Calu3 (cell line): ENCODE measurements around the gene RALGPS2. TPM values are rescaled to one million over a fixed set of nuclear protein-coding genes. Genes with fewer than 3 reads are reported as not detected.
A peak's percentile ranks its signal among the peaks of the same experiment; 100 is the strongest.

Experiments used
- BruUV-seq: library from RNA; stranded (reverse); fragments of 400-500 nt; replicated peaks from 2 replicates; lab custom pipeline; 2021; lab: Mats Ljungman, UMichigan
- CTCF ChIA-PET: fragments of 300-600 bp; sonication (Branson Sonifier 250); formaldehyde crosslinking; loops from one replicate; lab custom pipeline; 2022; ENCODE audit warnings: antibody characterized with exemption; lab: Charles Lee
- DNase-seq: peaks from one replicate; pipeline ENCODE4 v3.0.0; 2022
- H3K27ac Mint-ChIP-seq: one replicate; pipeline ENCODE4 v1.8.0; 2022; ENCODE audit warnings: mixed read lengths; ENCODE audit not compliant: unreplicated experiment
- H3K27me3 Mint-ChIP-seq: one replicate; pipeline ENCODE4 v1.8.0; 2022; ENCODE audit warnings: mixed read lengths; ENCODE audit not compliant: unreplicated experiment
- H3K36me3 Mint-ChIP-seq: one replicate; pipeline ENCODE4 v1.8.0; 2022; ENCODE audit warnings: mild to moderate bottlenecking, moderate library complexity, mixed read lengths; ENCODE audit not compliant: insufficient read depth, unreplicated experiment
- H3K4me1 Mint-ChIP-seq: one replicate; pipeline ENCODE4 v1.8.0; 2022; ENCODE audit warnings: mild to moderate bottlenecking, low read depth, mixed read lengths; ENCODE audit not compliant: unreplicated experiment
- H3K4me3 Mint-ChIP-seq: one replicate; pipeline ENCODE4 v1.8.0; 2022; ENCODE audit warnings: mild to moderate bottlenecking, low read depth, moderate library complexity, mixed read lengths; ENCODE audit not compliant: unreplicated experiment
- H3K9me3 Mint-ChIP-seq: one replicate; pipeline ENCODE4 v1.8.0; 2022; ENCODE audit warnings: low read depth, mixed read lengths; ENCODE audit not compliant: unreplicated experiment
- CTCF ChIP-seq: fragments of 200-600 bp; IDR thresholded peaks from one replicate; pipeline ENCODE4 v1.8.0; 2022; ENCODE audit warnings: antibody characterized with exemption; ENCODE audit not compliant: unreplicated experiment
- intact Hi-C: fragments of 100-400 bp; cut with micrococcal nuclease; formaldehyde crosslinking; loops from one replicate; pipeline ENCODE4 v1.10.0; 2022; ENCODE audit not compliant: unreplicated experiment
- total RNA-seq: library from RNA; stranded (reverse); gene quantifications from 2 replicates; pipeline ENCODE4 v1.2.3, GENCODE V29; 2022

Gene RALGPS2
- total RNA-seq, 1 experiment from 2014 or later, result 47.6 TPM

- H3K4me1 Mint-ChIP-seq, result no peaks in the 10 kb centered on the region
- H3K9me3 Mint-ChIP-seq, result no peaks in the 10 kb centered on the region
- BruUV-seq, result no TSS peak
- H3K27ac Mint-ChIP-seq, result no peak overlapping the region
- no peaks in the 10 kb centered on the region for H3K36me3 Mint-ChIP-seq
- no peak overlapping the region for H3K4me3 Mint-ChIP-seq
- intact Hi-C loops, result no loop called here
- DNase-seq, result no peak
- H3K27me3 Mint-ChIP-seq, result no peaks in the 10 kb centered on the region
- CTCF ChIA-PET, result no interaction called here
- TF ChIP-seq CTCF, result no peak
These were observed 77.8 kb downstream of the RALGPS2 start for GRCh38 chr1:178802873-178803272.

GRCh38 chr1:178806665-178807300 lies 81.7 kb downstream of the RALGPS2 start:
- Mint-ChIP-seq H3K4me3 (no peak overlapping the region), H3K9me3 (no peaks in the 10 kb centered on the region), H3K36me3 (no peaks in the 10 kb centered on the region), H3K27ac (no peak overlapping the region), H3K27me3 (no peaks in the 10 kb centered on the region), H3K4me1 (no peaks in the 10 kb centered on the region)
- CTCF ChIA-PET, result interaction anchor here (0.6 kb wide), 1 partner anchor 23 kb away, joined by 3 read pairs; no protein-coding TSS in a partner anchor
- no TSS peak for BruUV-seq
- no peak for DNase-seq
- intact Hi-C loops, result no loop called here
- TF ChIP-seq CTCF, result no peak

GRCh38 chr1:178808529-178808928 lies 83.5 kb downstream of the RALGPS2 start:
- no peaks in the 10 kb centered on the region for H3K36me3 Mint-ChIP-seq
- no peaks in the 10 kb centered on the region for H3K9me3 Mint-ChIP-seq
- H3K4me3 Mint-ChIP-seq, result no peak overlapping the region
- intact Hi-C loops, result no loop called here
- H3K27ac Mint-ChIP-seq, result no peak overlapping the region
- H3K4me1 Mint-ChIP-seq, result no peaks in the 10 kb centered on the region
- BruUV-seq, result TSS peak; percentile 17
- CTCF ChIA-PET, result no interaction called here
- DNase-seq, result no peak
- no peak for TF ChIP-seq CTCF
- no peaks in the 10 kb centered on the region for H3K27me3 Mint-ChIP-seq

GRCh38 chr1:178810585-178810984 lies 85.5 kb downstream of the RALGPS2 start:
- Mint-ChIP-seq H3K4me1 (no peaks in the 10 kb centered on the region), H3K4me3 (no peak overlapping the region), H3K27me3 (no peaks in the 10 kb centered on the region), H3K27ac (no peak overlapping the region), H3K9me3 (no peaks in the 10 kb centered on the region), H3K36me3 (no peaks in the 10 kb centered on the region)
- no peak for TF ChIP-seq CTCF
- BruUV-seq, result no TSS peak
- no peak for DNase-seq
- intact Hi-C loops, result loop anchor here (5.0 kb wide), 1 partner anchor 192 kb away; no protein-coding TSS in a partner anchor
- CTCF ChIA-PET, result no interaction called here
